HG03039 (cell line): ENCODE results near the gene TNRC6C.
"Not testable (repeated sequence)": the region's sequence is repeated elsewhere in the genome, so short reads cannot be mapped to it uniquely, and the experiment has no call there.

Source experiments
- ATAC-seq: cut with Tn5 transposase; IDR thresholded peaks from one replicate; pipeline ENCODE4 v1.9.1; 2021; ENCODE audit warnings: mild to moderate bottlenecking, moderate library complexity; ENCODE audit not compliant: unreplicated experiment

TNRC6C gene

GRCh38 chr17:77930780-77931768 is 27.4 kb upstream of the TNRC6C start:
- no peak for ATAC-seq

- ATAC-seq = no peak
Measured at GRCh38 chr17:77933777-77934398, 24.6 kb upstream of the TNRC6C start.

DNA sequence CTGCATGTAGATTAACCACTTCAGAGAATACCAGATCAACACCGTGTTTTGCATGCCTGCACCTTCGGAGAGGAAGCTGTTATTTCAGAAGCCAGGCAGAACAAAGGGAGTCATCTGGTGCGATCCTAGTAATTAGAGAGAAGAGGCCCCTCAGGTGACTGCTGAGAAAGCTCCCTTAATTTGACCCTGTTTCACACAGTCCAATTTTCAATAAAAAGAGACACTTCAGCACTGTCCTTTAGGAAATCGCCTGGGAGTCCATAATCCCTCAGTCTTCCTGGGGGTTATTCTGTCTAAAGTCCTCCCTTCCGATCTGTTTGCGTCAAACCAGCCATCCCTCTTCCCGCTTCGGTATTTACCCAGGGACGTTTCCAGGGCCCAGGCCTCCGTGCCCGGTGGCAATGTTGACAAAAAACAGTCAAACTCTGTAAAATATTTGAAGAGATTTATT is 23.4 kb upstream of the TNRC6C start:
- ATAC-seq = no peak

DNA sequence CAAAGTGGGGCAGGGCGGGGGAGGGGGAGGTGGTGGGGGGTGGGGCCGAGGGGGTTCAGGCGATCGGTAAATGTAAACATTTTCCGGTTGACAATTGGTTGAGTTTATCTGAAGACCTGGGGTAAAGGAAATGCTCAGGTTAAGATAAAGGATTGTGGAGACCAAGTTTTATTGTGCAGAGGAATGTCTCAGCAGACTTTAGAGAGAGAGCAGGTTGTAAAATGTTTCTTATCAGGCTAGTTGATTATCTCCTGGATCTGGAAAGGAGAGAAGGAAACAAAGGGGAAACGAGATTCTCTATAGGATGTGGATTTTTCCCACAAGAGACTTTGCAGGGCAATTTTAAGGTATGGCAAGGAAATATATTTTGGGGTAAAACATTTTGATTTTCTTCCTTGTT is 22.8 kb upstream of the TNRC6C start:
- ATAC-seq = not testable (repeated sequence)

DNA sequence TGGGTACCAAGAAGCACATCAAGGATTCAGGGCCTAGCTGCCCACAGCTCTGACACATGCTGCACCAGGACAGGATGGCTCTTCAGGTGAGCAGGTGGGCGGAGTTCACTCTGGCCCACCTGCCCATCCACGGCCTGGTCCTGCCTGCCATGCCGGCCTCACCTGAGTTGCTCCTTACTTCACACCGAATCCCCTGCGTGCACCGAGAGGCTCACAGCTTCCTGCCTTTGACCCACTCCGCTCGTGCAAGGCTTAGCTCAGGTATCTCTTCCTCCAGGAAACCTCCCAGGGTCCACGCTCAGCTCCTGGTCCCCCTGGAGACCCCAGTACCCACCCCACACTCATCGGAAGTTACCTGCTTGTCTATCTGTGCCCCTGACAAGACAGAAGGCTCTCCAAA is 21.6 kb upstream of the TNRC6C start:
- ATAC-seq = no peak

- no peak for ATAC-seq
Measured at GRCh38 chr17:77941004-77941403, 17.5 kb upstream of the TNRC6C start.

- ATAC-seq = no peak
Measured at GRCh38 chr17:77942112-77942988, 16.2 kb upstream of the TNRC6C start.

- ATAC-seq = no peak
Measured at GRCh38 chr17:77943971-77944370, 14.5 kb upstream of the TNRC6C start.

- ATAC-seq = no peak
Measured at GRCh38 chr17:77944390-77945222, 13.9 kb upstream of the TNRC6C start.

GRCh38 chr17:77946900-77947645 is 11.4 kb upstream of the TNRC6C start:
- no peak for ATAC-seq

GRCh38 chr17:77948690-77949114 is 9.8 kb upstream of the TNRC6C start:
- no peak for ATAC-seq

DNA sequence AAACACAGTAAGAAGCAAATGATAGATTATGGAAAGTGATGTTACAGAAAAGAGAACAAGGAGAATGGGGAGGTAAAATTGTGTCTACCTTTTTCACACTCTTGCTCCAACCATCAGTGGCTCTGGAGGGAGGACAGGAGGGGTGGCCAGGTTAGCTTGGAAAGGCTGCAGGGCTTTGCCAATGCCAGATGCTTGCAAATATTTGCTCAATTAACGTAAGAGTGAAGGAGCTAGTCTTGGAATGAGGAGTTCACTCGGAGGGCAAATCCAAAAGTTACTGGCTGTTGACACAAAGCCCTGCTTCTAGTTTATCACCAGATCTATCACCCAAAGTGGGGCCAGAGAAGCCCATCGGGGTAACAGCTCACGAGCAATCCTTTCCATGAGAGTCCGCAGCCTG is 7.4 kb upstream of the TNRC6C start:
- no peak for ATAC-seq

- no peak for ATAC-seq
Measured at GRCh38 chr17:77952368-77952767, 6.1 kb upstream of the TNRC6C start.

- peak; percentile 6 for ATAC-seq
Measured at GRCh38 chr17:77957235-77957856, 1.2 kb upstream of the TNRC6C start.

- ATAC-seq = peak; percentile 6
Measured at GRCh38 chr17:77958716-77959125, 218 bp downstream of the TNRC6C start.

DNA sequence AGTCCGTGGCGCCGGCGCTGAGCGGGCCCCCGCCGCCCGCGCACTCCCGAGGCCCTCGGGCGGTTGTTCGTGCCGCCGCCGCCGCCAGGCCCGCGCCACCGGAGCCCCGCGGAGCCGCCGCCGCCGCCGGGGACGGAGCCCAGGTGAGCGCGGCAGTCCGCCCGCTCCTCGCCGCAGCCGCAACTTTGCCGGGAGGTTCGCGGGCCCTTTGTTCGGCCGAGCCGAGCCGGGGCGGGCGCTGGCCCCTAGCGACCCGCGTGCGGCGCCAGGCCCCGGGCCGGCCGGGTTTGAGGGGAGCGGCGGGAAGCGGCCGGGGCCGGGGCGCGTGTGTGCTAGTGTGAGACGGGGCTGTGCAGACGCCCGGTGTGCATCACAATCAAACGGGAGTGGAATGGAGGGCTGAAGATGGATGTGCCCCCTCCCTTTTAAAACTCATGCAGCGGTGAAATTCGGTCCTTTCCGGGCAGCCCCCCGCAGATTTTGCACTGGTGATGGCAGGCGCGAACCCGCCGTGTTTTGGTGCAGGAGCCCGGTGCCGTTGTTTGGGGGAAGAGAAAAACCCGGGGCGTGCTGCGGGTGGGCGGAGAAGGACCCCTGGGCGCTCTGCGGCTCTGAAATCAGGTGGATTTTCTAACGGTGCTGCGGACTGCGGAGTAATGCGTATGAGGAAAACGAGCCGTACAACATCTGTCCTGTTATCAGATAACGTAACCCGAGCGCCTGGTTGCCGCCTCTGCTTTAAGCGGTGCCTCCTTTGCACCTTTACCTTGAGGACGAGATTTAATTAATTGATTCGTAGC is 823 bp downstream of the TNRC6C start:
- peak; percentile 5 for ATAC-seq

DNA sequence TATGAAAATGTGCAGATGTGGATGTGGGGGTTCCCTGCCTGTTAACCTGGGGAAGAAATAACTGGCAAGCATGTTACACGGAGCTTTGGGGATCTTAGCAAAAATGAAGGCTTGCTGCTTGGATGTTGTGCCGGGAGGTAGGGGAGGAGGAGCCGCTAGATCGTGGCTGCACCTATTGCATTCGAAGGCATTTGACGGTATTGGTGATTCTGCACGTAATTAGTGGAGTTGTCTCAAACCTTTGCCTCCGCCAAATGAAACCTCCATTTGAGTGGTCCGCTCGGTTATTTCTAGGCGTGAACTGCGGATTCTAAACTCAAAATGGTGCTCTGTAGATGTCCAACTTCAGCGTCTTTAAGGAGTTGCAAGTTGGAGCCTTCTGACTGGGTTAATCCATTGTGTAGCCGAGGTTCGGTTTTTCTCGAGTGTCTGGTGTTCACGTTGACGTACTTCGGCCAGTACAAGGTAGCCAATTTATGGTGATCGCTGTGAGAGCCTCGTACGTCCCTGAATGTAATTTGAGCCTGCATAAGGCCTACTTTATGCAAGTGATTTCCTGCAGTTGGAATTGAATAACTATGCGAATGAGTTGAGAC is 1.5 kb downstream of the TNRC6C start:
- ATAC-seq = no peak

DNA sequence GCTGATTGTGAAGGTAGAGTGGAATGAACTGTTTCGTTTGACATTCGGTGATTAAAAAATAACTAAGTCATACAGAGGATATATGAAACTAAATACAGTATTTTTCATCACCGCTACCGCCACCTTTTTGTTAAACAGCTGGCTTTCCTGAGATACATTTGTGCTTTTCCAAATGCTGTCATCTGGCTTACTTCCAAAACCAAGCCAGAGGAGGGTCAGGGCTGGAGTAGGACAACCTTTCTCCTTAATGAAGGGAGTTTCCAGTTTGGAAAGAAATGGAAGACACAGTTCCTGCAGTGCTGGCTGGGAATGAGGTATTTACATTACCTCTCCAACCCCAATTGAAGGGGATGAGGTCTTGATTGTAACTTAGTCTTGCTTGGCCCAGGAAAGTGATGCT is 3.2 kb downstream of the TNRC6C start:
- no peak for ATAC-seq
